Pulmonary artery endothelial cell (primary cell): ENCODE results near the gene ARHGAP24. TPM values are rescaled to one million over a fixed set of nuclear protein-coding genes. Genes with fewer than 3 reads are reported as not detected.
A peak's percentile ranks its signal among the peaks of the same experiment; 100 is the strongest.

Experiments used
- DNase-seq: peaks from one replicate; pipeline ENCODE4 v3.0.0-alpha.2; 2011; ENCODE audit warnings: low read depth, low spot score
- total RNA-seq: library from RNA; depleted of rRNA; stranded (reverse); fragments of >200 nt; gene quantifications from 2 replicates; pipeline ENCODE4 v1.2.3, GENCODE V29; 2014

ARHGAP24 gene
- 122 and 127 TPM in 2 replicates for total RNA-seq

DNA sequence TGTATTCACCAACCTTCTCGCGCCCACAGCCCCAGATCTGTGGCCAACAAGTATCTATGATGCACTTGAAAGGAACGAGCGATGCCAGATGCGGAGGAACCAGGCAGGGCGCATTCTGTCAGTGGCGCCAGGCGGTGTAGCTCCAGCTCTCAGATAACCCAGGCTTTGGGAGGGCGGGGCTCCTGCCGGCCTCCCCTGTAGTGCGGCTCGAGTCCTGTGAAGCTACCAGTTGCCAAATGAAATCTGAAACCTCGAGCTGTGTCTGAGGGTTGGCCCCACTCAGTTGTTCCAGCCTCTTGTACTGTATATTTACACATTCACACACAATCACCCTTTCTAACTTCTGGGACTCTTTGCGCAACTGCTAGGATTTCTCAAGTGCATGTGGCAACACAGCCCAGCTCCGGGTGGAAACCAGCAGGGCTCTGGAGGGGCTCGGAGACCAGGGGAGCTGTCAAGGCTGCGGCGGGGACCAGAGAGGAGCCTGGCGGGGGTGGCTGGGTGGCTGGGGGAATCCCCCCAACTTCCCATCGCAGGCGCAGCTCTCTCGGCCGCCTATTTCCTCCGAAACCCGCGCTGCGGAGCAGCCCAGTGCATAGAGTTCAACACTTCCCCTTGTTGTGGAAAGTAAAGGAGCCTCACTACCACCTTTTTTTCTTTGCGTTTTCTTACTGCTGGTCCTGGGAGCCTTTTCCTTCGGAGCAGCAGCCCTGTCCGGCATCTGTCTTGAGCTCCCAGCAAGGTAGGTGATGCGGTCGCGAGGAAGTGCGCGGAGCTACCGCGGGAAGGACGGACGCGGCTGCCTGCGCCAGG, at the start of gene ARHGAP24:
ARHGAP24 (plus strand) TSS at position 333 of the 813 bp plus-strand sequence.
- peak; percentile 13 for DNase-seq

DNA sequence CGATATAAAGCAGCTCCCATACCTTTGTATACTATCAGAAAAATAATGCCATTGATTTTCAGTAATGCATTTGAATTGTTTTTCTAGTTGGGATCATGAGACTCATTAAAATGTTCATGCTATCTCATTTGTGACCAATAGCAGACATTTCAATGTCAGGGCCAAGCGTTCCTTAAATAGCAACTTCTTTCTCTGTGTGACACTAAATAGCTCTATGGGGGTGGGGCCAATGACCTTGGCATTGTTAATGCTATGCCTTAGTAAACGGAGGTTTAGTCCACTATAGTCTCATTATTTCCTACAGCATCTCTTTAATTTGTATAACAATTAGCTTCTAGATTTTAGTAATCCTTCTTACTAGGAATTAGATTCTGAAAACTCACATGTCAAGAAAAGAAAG, 48.6 kb upstream of the ARHGAP24 start:
- DNase-seq, result no peak

DNA sequence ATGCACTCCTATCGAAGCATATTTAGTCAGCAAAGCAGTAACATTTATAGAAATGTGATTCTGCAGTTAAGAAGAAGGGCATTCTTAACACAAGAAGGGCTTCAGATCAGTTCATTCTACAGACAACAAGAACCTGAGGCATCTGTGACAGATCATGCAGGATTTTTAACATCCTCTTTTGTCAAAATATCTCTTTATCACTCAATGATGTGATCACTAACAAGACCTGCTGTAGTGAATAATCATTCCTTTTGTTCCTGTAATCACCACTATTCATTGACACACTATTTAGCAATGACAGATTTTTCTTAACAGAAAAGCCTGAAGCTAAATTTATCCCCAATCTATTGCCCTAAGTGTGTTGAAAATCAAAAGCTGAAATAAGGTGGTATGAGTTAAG, 47.8 kb upstream of the ARHGAP24 start:
- DNase-seq, result no peak

DNA sequence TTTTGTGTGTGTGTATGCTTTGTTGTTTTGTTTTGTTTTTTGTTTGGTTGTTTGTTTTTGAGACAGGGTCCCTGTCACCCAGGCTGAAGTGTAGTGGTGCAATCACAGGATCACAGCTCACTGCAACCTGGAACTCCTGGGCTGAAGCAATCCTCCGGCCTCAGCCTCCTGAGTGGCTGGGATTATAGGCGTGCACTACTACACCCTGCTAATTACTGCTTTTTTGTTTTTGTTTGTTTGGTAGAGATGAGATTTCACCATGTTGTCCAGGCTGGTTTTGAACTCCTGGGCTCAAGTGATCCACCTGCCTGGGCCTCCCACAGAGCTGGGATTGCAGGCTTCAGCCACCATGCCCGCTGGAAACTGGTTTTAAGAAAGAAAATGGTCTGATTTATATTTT, 44.7 kb upstream of the ARHGAP24 start:
- no peak for DNase-seq

DNA sequence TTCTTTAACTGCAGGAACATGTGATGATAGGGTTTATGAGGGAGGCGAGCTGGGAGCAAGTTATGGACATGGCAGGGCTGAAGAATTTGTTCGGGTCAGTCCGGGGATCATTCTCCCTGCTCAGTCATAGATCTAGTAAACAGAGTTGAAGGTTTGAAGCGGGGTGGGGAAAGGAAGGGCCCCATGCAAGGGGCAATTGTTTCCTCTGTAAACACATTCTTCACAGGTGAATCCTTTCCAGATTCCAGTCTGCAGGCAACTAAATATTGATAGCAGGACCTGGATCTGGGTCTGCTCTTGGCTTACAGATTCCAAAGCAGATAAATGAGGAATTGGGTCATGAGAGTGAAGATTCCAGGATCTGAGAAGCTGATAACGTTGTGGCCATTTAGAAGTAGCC, 44.3 kb upstream of the ARHGAP24 start:
- DNase-seq, result no peak

DNA sequence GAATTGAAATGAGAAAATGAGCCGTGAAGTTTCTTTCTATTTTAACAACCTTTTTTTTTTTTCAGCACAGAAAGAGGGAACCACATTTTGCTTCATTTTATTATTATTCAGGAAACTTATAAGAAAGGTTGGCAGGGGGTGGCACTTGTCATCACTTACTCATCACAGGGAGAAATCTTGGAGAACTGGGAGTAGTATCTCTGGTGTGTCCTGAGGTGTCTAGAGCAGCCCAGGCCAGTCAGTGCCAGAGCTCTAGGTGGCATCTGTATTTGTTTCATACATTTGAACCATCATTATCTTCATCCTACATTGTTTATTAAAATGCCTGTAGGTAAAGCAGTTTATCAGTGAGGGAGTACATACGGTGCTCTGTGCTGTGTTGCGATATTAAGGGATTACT, 43.8 kb upstream of the ARHGAP24 start:
- DNase-seq, result no peak

DNA sequence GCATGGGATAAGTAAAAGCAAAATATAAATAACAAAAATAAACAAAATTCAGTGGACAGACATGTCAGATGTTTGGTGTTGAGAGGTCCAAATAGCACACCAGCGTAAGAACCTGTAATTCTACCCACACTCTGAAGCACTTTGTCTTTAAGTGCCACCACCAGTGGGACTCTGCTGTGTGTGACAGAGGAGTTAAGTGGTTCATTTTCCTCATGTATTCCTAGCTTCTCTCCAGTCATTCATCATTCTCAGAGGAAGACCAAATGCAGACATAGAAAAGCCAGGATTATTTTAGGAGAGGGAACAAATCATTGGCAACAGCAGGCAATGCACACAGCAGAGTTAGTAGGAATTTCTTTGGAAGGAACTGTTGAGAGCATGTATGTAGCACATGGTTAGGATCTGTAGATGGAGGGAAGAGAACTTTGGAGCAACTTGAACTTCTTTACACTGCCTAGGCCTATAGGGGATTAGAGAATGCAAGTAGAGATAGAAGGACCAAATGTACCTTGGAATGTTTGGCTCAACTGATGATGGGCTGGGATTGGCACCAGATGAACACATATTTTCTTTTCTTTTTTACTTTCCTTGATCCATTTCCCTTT, 43.0 kb upstream of the ARHGAP24 start:
- no peak for DNase-seq

DNA sequence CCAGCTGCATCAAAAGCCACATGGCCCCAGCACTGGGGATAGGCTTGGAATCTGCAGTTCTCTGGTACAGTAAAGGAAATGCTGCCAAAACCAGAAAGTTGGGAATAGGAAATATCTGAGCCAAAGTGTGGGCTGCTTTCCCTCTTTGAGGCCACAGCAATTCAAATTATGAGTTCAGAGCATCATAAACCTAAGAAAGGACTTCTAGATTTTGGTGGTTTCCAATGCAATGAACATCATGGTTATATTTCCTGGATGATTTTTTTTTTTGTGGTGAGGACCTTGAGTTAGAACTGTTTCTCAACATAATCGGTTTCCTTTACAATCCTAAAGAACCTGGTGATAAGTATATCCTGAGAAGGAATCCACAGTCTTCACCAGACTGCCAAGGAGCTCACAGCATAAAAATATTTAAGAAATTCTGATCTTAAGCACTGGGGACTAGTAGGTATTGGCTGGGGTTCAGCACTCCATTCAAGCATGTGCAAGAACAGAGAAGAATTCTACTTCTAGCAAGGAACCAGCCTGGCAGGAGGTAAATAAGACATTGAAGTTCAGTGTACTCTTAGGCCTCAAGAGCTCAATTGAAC, 29.8 kb upstream of the ARHGAP24 start:
- DNase-seq, result no peak

DNA sequence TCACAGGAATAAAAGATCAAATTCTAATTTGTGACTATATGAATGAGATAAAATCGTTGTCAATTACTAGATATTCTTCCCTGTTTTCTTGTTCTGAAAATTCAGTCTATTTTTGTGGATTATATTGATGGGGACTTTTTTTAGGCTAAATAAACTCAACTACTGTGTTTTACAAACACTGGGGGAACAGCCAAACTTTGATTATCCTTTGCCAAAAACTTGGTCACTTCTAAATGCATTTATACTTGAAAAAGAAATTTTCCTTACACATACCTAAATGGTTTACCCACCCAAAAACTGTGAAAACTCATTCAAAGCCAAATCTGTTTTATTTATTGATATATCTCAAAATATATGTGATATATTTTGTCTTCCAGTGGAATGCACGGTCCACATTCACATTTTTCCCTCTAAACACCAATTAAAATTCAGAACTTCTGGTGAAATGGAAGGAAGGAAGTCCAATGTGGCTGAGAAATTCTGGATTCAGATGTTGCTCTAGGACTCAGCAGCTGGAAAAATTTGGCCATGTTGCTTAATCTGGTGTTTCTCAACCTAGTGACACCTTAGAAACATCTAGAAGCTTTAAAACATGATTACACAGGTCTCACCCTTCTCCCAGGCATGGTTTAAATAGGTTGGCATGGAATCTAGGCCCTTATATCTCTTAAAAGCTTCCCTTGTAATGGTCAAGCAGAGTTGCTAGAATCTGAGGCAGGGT, 28.6 kb upstream of the ARHGAP24 start:
- no peak for DNase-seq

DNA sequence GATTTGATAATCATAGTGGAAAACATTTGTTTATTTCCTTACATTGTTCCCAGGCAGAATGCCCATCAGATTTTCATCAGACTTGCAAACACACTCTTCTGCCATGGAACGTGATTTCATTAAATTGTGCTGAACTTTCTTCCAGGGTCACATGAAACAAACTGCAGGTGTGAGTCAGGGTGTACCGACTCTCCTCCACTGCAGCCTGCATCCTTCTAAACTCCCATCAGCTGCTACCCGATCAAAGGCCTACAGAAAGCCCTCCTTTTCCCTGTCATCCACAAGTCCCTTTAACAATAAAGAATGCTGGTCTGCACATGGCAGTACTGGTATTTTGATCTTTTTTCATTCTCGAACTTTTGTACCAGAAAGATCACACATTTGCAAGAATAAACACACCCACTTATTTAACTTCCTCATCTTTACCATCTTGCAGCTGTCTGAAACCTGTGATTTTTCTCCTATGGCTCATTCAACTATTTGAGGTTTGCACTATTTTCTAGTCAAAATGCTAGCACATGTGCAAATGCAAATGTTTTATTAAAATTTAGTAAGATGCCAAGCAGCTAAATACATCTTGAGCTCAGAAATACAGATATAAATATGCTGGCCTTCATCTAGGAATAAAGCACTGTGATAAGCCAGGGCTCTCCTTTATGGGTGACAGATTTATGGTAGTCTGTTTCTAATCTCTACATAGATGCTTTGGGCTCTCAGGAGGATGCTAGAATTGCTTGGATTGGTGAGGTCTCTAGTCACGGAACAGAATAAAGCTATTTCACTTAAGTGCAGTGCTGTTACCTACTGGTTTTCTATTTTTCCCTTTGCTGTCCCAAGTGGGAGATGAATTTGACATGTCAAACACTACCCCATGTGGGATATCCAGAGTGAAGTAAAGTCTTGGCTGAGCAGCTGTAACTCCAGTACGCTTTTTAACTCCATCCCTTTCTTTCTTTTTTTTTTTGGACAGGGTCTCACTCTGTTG, 25.8 kb upstream of the ARHGAP24 start:
- no peak for DNase-seq

DNA sequence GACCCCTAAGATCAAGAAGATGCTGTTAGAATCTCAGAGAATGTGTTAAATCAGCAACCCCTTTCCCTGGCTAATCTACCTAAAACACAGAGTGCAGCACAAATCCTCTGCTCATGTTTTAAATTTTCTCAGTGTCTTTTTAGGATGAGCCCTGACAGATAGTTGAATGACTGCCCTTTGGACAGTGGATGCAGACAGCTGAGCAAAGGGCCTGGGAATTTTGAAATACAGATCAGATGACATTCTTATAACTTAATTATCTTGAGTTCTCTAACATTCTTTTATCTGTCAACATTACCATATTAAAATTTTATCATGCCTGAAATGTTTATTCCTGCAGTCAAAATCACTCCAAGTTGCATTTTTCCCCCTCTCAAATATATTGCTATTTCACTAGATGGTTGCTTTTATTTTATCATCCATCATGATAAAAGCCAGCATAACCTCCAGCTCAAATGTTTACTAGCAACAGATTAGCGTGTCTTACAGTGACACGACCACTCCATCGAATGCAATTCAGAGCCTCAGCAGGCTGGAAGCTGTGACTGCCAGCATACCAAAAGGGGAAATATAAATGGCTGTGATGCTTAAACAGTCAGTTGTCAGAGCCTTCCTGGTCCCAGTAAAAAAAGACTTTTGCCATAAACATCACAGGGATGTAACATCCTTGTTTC, 22.8 kb upstream of the ARHGAP24 start:
- no peak for DNase-seq

DNA sequence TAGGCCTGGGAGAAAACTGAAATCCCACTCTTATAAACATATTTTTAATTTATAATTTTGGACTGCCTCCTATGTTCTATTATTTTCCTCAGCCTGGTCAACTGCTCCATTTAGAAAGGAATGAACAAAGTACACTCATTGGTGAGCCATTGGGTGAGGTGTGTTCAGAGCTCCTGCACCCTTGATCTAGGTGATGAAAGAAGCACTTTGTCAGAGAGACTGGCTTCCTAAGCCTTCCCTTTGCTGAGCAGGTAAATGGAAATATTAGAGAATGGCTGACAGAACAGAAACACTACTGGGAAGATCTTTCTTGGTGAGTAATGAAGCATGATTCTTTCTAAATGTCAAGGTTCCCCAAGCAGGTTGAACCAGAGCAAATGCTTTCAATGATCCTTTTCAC, 19.0 kb upstream of the ARHGAP24 start:
- DNase-seq, result no peak

DNA sequence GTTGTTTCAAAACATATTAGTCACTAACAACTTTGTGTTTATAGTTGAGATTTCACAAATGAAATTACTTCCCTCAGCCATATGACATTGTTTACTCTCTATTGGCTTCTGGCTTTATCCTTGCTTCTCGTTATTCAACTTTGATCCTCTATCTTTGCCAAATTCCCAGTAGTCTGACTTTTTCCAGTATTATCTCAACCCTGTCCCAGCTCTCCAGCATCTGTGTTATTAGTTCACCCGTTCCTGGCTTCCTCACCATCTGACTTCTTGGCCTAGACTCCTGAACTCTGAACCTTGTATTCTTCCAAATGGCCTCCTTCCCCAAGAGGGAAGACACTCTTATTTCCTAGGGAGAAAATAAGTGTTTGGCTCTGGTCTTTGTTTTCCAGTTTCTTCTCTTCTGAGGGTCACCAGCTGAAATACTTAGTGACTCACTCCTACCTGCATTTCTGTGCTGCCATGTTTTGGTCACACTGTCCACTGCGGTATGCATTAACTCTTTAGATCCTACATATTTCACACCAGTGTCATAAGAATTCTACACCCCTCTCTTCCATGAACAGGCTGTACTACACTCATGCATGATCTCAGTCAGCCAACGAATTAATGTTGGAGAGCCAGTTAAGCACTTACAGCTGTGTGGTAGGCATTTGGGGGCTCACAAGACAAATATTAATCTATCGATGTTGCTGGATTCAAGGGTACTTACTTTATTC, 17.0 kb upstream of the ARHGAP24 start:
- no peak for DNase-seq

DNA sequence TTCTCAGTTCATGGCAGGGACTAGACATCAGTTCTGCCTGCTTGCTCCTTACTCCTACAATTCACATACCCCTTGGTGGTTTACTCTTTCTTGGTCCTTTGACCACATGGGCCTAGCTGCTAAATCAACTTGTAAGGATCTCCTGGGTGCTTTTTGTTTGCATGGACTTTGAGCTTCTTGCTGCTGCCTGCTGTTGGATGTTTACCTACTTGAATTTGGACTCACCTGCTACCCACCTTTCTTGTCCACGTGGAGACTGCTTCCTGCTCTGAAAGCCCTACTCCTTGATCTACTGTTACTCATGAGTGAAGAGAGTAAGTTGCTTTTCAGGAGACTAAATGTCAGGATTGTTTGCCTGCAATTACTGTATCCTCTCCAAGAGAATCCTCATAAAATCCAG, 15.2 kb upstream of the ARHGAP24 start:
- DNase-seq, result no peak

DNA sequence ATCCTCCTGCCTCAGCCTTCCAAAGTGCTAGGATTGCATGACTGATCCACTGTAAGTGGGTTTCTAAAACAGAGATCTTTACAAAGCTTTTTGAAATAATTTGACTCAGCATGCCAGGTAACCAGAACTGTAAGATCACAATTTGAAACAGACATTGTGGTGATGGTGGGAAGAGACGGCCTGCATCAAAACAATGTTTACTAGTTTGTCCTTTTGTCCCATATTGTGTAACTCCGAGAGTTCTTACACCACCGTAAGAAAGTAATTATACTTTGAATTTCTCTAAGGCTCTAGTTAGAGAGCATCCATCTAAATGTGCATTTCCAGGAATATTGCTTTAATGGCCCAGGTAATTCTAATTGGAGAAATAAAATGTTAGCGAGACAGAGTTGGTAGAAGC, 594 bp upstream of the ARHGAP24 start:
- DNase-seq, result no peak

DNA sequence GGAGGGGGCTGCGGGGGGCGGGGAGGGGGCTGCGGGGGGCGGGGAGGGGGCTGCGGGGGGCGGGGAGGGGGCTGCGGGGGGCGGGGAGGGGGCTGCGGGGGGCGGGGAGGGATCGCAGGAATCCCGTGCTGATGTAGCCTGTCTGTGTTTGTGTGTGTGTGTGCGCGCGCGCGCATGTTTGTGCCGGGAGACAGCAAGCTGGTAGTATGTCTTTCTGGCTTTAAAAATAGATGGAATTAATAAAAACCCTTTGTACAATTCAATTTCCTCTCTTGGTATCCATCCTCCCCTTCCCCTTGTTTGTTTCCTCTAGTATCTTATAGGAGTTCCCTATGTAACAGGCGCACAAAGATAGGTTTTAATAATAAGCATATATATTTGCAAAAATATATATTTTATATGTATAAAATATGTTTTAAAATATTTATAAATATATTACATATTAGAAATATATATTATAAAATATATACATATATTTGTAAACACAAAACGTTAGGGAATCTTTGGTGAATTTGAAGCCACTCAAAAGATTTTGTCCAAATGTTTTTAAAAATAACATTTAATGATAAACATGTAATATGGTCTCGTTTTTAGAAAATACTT, 782 bp downstream of the ARHGAP24 start:
- no peak for DNase-seq

DNA sequence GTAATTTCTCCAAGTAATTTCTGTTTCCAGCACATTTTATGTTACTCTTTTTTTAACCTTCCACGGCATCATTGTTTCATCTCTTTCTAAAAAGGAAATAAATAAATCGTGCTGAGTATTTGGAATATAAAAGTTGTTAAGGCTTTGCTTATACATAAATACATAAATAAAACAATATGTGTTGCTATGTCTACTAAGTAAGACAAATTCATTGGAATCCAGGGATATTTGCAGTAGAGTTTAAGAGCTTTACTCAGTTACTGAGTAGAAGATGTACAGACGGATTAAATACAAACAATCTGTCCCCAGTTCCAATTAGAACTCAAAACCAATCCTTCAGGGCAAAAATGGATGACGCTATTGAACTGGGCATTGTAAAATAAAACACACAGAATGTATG, 1.4 kb downstream of the ARHGAP24 start:
- no peak for DNase-seq

DNA sequence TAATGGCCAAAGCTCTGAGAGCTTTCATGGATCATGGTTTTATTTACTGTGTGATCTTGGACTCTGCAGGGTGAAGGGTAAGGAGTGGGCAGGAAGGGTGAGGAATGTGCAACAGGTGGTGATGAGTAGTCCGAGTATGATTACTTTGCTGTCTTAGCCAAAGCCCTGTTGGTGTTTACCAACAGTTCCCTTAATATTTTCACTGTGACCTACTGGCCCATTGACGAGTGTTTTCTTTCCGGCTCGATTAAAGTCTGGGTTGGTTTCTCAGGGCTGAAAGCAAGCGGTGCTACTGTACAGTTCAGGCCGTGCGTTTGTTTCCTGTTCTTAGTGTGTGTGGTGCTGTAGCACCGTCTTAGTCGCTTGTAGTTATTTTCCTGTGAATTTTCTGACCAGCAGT, 2.6 kb downstream of the ARHGAP24 start:
- DNase-seq, result no peak

DNA sequence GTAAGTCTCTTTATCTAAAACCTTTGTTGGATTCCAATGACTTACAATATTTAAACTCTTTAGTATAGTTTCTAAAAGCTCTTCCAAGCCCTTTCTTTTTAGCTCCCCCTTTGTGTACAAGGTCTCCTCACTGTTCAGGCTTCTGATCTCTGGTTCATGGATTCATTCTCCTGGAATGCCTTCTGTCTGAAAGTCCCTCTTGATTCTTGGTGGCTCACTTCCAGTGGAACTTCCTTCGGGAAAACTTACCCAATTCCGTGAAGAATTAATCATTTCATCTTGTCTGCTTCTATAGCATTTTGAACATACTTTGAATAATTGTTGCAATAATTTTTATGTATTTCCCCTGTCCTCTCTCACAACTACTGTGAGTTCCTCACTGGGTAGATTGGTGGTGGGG, 3.6 kb downstream of the ARHGAP24 start:
- no peak for DNase-seq
